Mucosa of rectum (tissue), 2 donors: Measurements from ENCODE around the gene GIMAP5.

ENCODE experiments used
- H3K27ac ChIP-seq, 2 donors: one replicate each; pipeline ENCODE4 v1.7.0; 2013; ENCODE audit warnings: inconsistent platforms in 2 of 2, low read depth in 2 of 2, low read length in 2 of 2
- H3K27me3 ChIP-seq, 2 donors: one replicate each; pipeline ENCODE4 v1.7.0; 2013; ENCODE audit warnings: low read length in 2 of 2; ENCODE audit not compliant: control insufficient read depth in 2 of 2, insufficient read depth in 2 of 2
- H3K36me3 ChIP-seq, 2 donors: one replicate each; pipeline ENCODE4 v1.7.0; 2013; ENCODE audit warnings: low read length in 2 of 2; ENCODE audit not compliant: control insufficient read depth in 2 of 2, insufficient read depth in 2 of 2
- H3K4me1 ChIP-seq, 2 donors: one replicate each; pipeline ENCODE4 v1.7.0; 2013; ENCODE audit warnings: low read length in 2 of 2, mild to moderate bottlenecking in 1 of 2; ENCODE audit not compliant: control insufficient read depth in 2 of 2, insufficient read depth in 2 of 2
- H3K4me3 ChIP-seq, 2 donors: one replicate each; pipeline ENCODE4 v1.7.0; 2013; ENCODE audit warnings: low read length in 2 of 2
- H3K9ac ChIP-seq, 2 donors: one replicate each; pipeline ENCODE4 v1.7.0; 2013; ENCODE audit warnings: low read length in 2 of 2, low read depth in 1 of 2, mild to moderate bottlenecking in 1 of 2
- H3K9me3 ChIP-seq, 2 donors: one replicate each; pipeline ENCODE4 v1.7.0; 2013; ENCODE audit warnings: low read length in 2 of 2; ENCODE audit not compliant: control insufficient read depth in 2 of 2
- donor health status: healthy.
- donor health status: Normal muscosa, but diverticular disease.

The GIMAP5 gene

DNA sequence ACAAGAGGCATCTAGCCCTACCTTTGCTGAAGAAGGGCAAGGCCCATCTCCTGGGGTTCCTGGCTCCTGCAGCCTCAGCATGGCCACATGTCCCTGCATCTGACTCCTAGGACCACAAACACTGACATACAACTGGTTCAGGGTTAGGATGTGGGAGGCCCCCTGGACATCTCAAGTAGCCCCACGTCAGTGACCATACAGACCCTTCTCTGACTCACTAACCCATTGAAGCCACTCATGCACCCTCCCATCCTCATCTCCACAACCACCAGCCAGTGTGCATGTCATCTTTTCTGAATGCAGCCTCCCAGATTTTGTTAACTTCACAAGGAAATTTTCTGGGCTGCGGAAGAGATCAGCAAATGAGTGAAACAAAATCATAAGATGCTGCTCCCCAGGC is 44.7 kb downstream of the GIMAP5 start:
- Histone ChIP-seq H3K36me3 (no peaks in the 10 kb centered on the region), H3K4me1 (peaks cover 30 to 34% of the 10 kb centered on the region in 2 donors), H3K9me3 (no peaks in the 10 kb centered on the region), H3K4me3 (no peak overlapping the region), H3K9ac (no peak overlapping the region), H3K27ac (peak overlapping the region; percentile 65 to 68), H3K27me3 (no peaks in the 10 kb centered on the region)

GRCh38 chr7:150784120-150784736 is 47.0 kb downstream of the GIMAP5 start:
- Histone ChIP-seq H3K27me3 (no peaks in the 10 kb centered on the region), H3K27ac (peak overlapping the region; percentile 81 to 91), H3K9me3 (no peaks in the 10 kb centered on the region), H3K9ac (peak overlapping the region; percentile 65 to 78), H3K4me1 (peaks cover 42 to 54% of the 10 kb centered on the region in 2 donors), H3K4me3 (peak overlapping the region in 1 of 2 donors; percentile 20), H3K36me3 (no peaks in the 10 kb centered on the region)

DNA sequence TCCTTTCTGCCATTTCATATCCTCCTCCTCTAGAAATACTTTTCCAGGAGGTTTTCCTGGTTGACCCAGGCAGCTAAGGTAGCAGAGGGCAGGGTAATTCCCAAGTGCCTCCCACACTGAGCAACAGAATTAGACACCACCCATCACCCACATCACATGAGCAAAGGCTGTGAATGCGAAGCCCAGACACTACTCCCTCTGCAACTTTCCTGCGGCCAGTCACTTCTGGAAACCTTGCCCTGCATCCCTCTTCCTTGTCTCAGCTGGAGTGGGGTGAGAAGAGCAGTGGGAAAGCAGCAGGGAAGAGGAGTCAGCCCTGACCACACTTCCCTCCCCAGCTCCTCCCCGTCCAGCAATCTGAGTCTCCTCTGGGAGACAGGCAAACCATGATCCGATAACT is 47.7 kb downstream of the GIMAP5 start:
- H3K27me3 ChIP-seq = no peaks in the 10 kb centered on the region
- no peaks in the 10 kb centered on the region for H3K9me3 ChIP-seq
- peak overlapping the region; percentile 47 to 65 for H3K9ac ChIP-seq
- peak overlapping the region; percentile 20 to 47 for H3K4me3 ChIP-seq
- peak overlapping the region; percentile 81 to 91 for H3K27ac ChIP-seq
- H3K36me3 ChIP-seq = peaks cover 0 to 2% of the 10 kb centered on the region in 2 donors
- H3K4me1 ChIP-seq = peaks cover 42 to 54% of the 10 kb centered on the region in 2 donors

GRCh38 chr7:150787321-150788281 is 50.4 kb downstream of the GIMAP5 start:
- H3K9ac ChIP-seq = peak overlapping the region; percentile 56 to 71
- H3K27ac ChIP-seq = peak overlapping the region; percentile 81 to 88
- no peaks in the 10 kb centered on the region for H3K27me3 ChIP-seq
- H3K4me1 ChIP-seq = peaks cover 44% of the 10 kb centered on the region in 2 donors
- H3K9me3 ChIP-seq = no peaks in the 10 kb centered on the region
- H3K36me3 ChIP-seq = peaks cover 11 to 26% of the 10 kb centered on the region in 2 donors
- H3K4me3 ChIP-seq = peak overlapping the region in 1 of 2 donors; percentile 26

DNA sequence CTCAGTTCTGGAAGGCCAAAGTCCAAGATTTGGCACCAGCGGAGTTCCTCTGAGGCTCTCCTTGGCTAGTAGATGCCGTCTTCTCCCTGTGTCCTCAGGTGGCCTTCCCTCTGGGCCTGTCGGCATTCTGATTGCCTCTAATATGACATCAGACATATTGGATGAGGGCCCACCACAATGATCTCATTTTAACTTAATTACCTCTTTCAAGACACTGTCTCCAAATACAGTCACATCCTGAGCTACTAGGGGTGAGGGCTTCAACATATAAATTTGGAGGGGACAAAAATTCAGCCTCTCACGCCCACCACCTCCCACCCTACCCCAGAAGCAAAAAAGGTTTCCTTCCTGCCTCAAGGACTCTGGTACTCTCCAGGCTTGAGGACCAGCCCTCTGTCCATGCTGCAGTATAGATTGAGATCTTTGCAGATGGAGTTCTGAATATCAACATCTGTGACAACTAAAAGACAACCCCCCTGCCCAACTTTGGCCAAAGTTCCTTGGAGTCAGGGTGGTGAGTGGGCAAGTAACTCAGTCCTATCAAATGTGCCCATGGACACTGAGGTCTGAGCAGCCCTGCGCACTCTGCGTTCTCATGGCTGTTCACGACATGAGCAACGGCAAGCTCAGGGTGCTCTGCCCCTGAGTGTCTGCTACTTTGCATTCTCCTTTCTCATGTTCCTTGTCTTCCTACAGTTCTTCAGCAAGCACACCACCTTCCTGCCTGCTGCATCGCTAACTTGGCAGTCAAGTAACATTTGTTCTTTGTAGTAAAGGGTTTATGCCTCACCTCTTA is 51.5 kb downstream of the GIMAP5 start:
- Histone ChIP-seq H3K27me3 (no peaks in the 10 kb centered on the region), H3K36me3 (peaks cover 16 to 36% of the 10 kb centered on the region in 2 donors), H3K9ac (peak overlapping the region; percentile 56 to 71), H3K9me3 (no peaks in the 10 kb centered on the region), H3K27ac (peak overlapping the region; percentile 81 to 88), H3K4me1 (peaks cover 43% of the 10 kb centered on the region in 2 donors), H3K4me3 (no peak overlapping the region)

- H3K4me3 ChIP-seq = no peak overlapping the region
- peaks cover 24 to 53% of the 10 kb centered on the region in 2 donors for H3K36me3 ChIP-seq
- peaks cover 27 to 31% of the 10 kb centered on the region in 2 donors for H3K4me1 ChIP-seq
- no peaks in the 10 kb centered on the region for H3K27me3 ChIP-seq
- peak overlapping the region in 1 of 2 donors; percentile 81 for H3K27ac ChIP-seq
- no peak overlapping the region for H3K9ac ChIP-seq
- peaks cover 0 to 2% of the 10 kb centered on the region in 2 donors for H3K9me3 ChIP-seq
These were observed 53.3 kb downstream of the GIMAP5 start for GRCh38 chr7:150790416-150791075.

DNA sequence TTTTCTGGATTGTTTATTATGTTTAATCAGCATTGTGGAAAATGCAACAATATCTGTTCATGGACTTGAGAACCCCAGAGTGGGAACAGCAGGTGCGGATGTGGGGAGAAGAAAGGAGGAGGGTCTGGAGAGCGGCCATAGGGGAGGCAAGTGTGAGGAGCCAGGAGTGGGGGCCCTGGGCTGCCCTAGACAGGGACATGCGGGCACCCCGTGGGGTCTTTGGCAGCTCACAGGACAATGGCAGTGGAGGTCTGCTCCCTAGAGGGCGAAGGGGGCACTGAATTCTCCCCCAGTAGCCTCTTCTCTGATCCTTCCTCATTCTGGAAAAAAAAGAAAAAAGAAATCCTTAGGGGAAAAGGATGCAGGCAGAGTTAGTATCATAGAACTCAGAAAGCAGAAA is 54.1 kb downstream of the GIMAP5 start:
- Histone ChIP-seq H3K36me3 (peaks cover 27 to 59% of the 10 kb centered on the region in 2 donors), H3K27ac (no peak overlapping the region), H3K9ac (no peak overlapping the region), H3K27me3 (no peaks in the 10 kb centered on the region), H3K4me1 (peaks cover 21 to 25% of the 10 kb centered on the region in 2 donors), H3K4me3 (no peak overlapping the region), H3K9me3 (peaks cover 0 to 2% of the 10 kb centered on the region in 2 donors)

DNA sequence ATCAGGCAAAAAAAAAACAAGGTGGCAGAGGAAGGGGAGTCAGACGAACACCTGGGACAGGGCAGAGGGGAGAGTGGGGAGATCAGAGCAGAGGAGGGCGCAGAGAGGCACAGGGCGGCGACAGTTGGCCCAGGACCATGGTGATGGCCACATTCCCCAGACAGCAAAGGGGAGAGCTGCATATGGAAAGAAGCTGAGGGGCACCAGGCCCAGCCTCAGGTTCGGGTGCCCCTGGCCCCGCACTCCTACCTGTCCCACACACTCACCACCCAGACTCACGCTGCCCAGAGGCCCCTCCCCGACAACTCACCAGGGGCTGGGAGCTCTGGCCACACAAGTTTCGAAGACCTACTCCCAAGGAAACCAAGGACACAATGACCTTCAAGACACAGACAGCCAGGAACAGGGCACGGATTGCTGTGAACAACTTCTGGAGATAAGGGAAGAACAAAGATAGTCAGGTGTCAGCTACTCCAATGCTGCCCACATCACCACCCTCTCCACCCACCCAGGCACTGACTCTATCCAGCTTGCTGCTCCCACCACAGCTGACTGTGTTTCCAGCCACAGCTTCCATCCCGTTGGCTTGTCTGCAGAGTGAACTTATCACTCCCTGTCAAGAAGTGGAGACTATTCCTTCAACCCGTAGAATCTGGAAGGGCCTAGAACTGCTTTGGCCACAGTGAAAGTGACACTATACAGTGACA is 54.7 kb downstream of the GIMAP5 start:
- H3K9ac ChIP-seq = no peak overlapping the region
- H3K4me1 ChIP-seq = peaks cover 20 to 23% of the 10 kb centered on the region in 2 donors
- peaks cover 0 to 2% of the 10 kb centered on the region in 2 donors for H3K9me3 ChIP-seq
- no peak overlapping the region for H3K4me3 ChIP-seq
- peaks cover 27 to 61% of the 10 kb centered on the region in 2 donors for H3K36me3 ChIP-seq
- peak overlapping the region in 1 of 2 donors; percentile 32 for H3K27ac ChIP-seq
- no peaks in the 10 kb centered on the region for H3K27me3 ChIP-seq
